Measurements from ENCODE around the gene SLC28A3. TPM values are rescaled to one million over a fixed set of nuclear protein-coding genes. Genes with fewer than 3 reads are reported as not detected.

SLC28A3 gene
- total and polyA plus RNA-seq, 10 of the 15 experiments (the other 5 are each of a cell fraction or from before 2014, with no cell fraction given), result 0.03 to 0.39 (median 0.07) TPM; not detected in 2

- no peak for TF ChIP-seq ZNF217 (IDR thresholded peaks at IDR 0.05)
Observed at GRCh38 chr9:84383178-84383577, 42.6 kb upstream of the SLC28A3 start (continued).

DNA sequence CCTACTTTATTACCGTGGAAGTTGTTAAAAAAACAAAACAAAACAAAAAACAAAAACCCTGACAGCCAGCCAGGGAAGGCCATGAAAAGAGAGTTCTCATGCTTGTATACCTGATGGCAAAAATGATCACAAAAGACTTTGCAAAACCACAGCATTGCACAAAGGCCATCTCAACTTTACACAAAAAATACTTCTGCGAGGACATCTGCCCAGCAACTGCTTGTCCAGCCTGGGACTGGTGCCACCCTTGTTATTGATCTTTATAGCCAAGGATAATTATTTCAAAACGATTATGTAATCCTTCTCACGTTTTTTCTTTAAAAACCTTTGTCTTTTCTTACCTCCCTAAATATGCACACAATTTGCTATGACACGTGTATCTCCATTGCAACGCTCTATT lies 42.2 kb upstream of the SLC28A3 start:
- SMC1A ChIA-PET (ENCODE audit: uncharacterized antibody, unreplicated experiment), result no interaction called here
- H3K27me3 ChIP-seq (replicated peaks in 1 of 2; ENCODE audit: control insufficient read depth in 2 of 2, insufficient read depth in 2 of 2, low read length in 1 of 2), result no peaks in the 10 kb centered on the region
- FAIRE-seq (no peak), DNase-seq (ENCODE audit: low read depth, low spot score) (no peak), ATAC-seq (no peak)
- H3K27ac ChIP-seq (ENCODE audit: control insufficient read depth, insufficient read depth), result no peak overlapping the region
- H3K79me2 ChIP-seq (ENCODE audit: control insufficient read depth, insufficient read depth, low read length), result no peaks in the 10 kb centered on the region
- no peak for TF ChIP-seq KAT2A (conservative IDR thresholded peaks at IDR 0.05; ENCODE audit: control insufficient read depth, low read depth, low read length)
- TF ChIP-seq, protein P1, sequence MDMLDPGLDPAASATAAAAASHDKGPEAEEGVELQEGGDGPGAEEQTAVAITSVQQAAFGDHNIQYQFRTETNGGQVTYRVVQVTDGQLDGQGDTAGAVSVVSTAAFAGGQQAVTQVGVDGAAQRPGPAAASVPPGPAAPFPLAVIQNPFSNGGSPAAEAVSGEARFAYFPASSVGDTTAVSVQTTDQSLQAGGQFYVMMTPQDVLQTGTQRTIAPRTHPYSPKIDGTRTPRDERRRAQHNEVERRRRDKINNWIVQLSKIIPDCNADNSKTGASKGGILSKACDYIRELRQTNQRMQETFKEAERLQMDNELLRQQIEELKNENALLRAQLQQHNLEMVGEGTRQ (IDR thresholded peaks at IDR 0.05; ENCODE audit: borderline replicate concordance, low read depth, low read length), result no peak
- TF ChIP-seq FOS (IDR thresholded peaks at IDR 0.05; ENCODE audit: borderline replicate concordance, extremely low read depth, insufficient read length), result no peak
- no peak for TF ChIP-seq CHD2 (IDR thresholded peaks at IDR 0.05; ENCODE audit: borderline replicate concordance, low read depth, low read length)
- no peak for TF ChIP-seq POLR2AphosphoS5 (IDR thresholded peaks at IDR 0.05; ENCODE audit: low read length)
- no peak for TF ChIP-seq ZSCAN29 (IDR thresholded peaks at IDR 0.05)
- no peak for TF ChIP-seq TAF1 (IDR thresholded peaks at IDR 0.05; ENCODE audit: borderline replicate concordance, low read depth, low read length)
- TF ChIP-seq RB1 (IDR thresholded peaks at IDR 0.05; ENCODE audit: borderline replicate concordance), result no peak
- no peak for TF ChIP-seq NBN (IDR thresholded peaks at IDR 0.05)
- TF ChIP-seq EP300 (IDR thresholded peaks at IDR 0.05; ENCODE audit: borderline replicate concordance in 1 of 2, control insufficient read depth in 1 of 2, low read depth in 2 of 2, low read length in 2 of 2), result no peak
- no peak overlapping the region for H3K9ac ChIP-seq (ENCODE audit: control insufficient read depth, insufficient read depth, low read length)
- H3K4me3 ChIP-seq, result no peak overlapping the region
- CTCF ChIA-PET, result no interaction called here
- no peaks in the 10 kb centered on the region for H3K4me1 ChIP-seq (ENCODE audit: control insufficient read depth, insufficient read depth, low read length)
- no peaks in the 10 kb centered on the region for H3K9me3 ChIP-seq (replicated peaks; ENCODE audit: control insufficient read depth, insufficient read depth, low read length)
- no peak overlapping the region for H3K4me2 ChIP-seq (ENCODE audit: control insufficient read depth, insufficient read depth)
- intact Hi-C loops (cut with micrococcal nuclease; ENCODE audit: unreplicated experiment) (no loop called here), in situ Hi-C loops (cut with MboI) (loop anchor here (25.0 kb wide), 1 partner anchor 1405 kb away; no protein-coding TSS in a partner anchor)
- RAD21 ChIA-PET (ENCODE audit: unreplicated experiment), result no interaction called here
- no peak overlapping the region for H2AFZ ChIP-seq (ENCODE audit: control insufficient read depth, low read depth, low read length)
- H3K36me3 ChIP-seq (ENCODE audit: control insufficient read depth in 2 of 2, insufficient read depth in 2 of 2, low read length in 1 of 2), result no peaks in the 10 kb centered on the region
- H4K20me1 ChIP-seq (ENCODE audit: control insufficient read depth, insufficient read depth), result no peaks in the 10 kb centered on the region
- POLR2A ChIA-PET, result no interaction called here
- BruUV-seq (replicated peaks), result no TSS peak
- 54% methylated on average over 6 of the region's 6 CpGs for WGBS (ENCODE audit: insufficient coverage, insufficient replicate concordance, low lambda C conversion rate, missing lambda C conversion rate)

Data from GM12878 (cell line).